Skeletal muscle tissue (tissue), 4 donors: ENCODE results near the gene PRAMEF9. TPM values are rescaled to one million over a fixed set of nuclear protein-coding genes. Genes with fewer than 3 reads are reported as not detected.
"Not testable (repeated sequence)": the region's sequence is repeated elsewhere in the genome, so short reads cannot be mapped to it uniquely, and the experiment has no call there.

Experiments used
- H3K27ac ChIP-seq: one replicate; pipeline ENCODE4 v1.7.0; 2013; ENCODE audit warnings: mild to moderate bottlenecking, low read depth, low read length, inconsistent platforms
- H3K27me3 ChIP-seq, 3 donors: one replicate each; pipeline ENCODE4 v1.7.0; 2013; ENCODE audit warnings: low read length in 3 of 3; ENCODE audit not compliant: control insufficient read depth in 3 of 3, insufficient read depth in 3 of 3
- H3K36me3 ChIP-seq, 3 donors: one replicate each; pipeline ENCODE4 v1.7.0; 2013; ENCODE audit warnings: low read length in 3 of 3; ENCODE audit not compliant: control insufficient read depth in 3 of 3, insufficient read depth in 3 of 3
- H3K4me1 ChIP-seq, 3 donors: one replicate each; pipeline ENCODE4 v1.7.0; 2013; ENCODE audit warnings: low read length in 3 of 3, mild to moderate bottlenecking in 3 of 3; ENCODE audit not compliant: control insufficient read depth in 3 of 3, insufficient read depth in 3 of 3
- H3K4me3 ChIP-seq, 3 donors: one replicate each; pipeline ENCODE4 v1.7.0; 2013; ENCODE audit warnings: low read length in 3 of 3
- H3K9ac ChIP-seq, 3 donors: one replicate each; pipeline ENCODE4 v1.7.0; 2013; ENCODE audit warnings: low read length in 3 of 3, mild to moderate bottlenecking in 3 of 3, moderate library complexity in 2 of 3, low read depth in 1 of 3
- H3K9me3 ChIP-seq, 3 donors: one replicate each; pipeline ENCODE4 v1.7.0; 2013; ENCODE audit warnings: low read length in 3 of 3; ENCODE audit not compliant: control insufficient read depth in 3 of 3
- total RNA-seq: library from RNA; depleted of rRNA; stranded (reverse); fragments of >200 nt; gene quantifications from one replicate; pipeline ENCODE4 v1.2.3, GENCODE V29; 2014
- donor health status: Osteomylitis.

PRAMEF9 gene
- not detected for total RNA-seq

DNA sequence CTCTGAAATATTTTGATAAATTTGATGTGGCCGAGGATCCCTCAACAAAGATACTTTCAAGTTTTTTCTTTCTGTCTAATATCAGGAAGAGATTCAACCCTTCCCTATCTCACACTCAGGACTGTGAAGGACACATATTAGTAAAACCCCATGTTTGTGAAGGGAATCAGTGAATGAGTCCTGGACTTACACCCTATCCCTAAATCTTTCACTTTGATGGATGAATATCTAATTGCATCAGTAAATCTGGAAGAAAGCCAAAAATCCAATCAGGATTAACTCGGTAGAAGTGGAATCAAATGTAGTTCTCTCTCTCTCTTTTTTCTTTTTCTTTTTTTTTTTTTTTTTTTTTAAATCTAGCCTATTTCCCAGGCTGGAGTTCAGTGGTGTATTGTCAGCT, at the start of gene PRAMEF9:
Gene PRAMEF9, plus strand, starts transcription at position 301 of the 400 bp plus-strand sequence. CDS start 3,433 bp downstream, outside the sequence.
- not testable (repeated sequence) for H3K36me3 ChIP-seq, H3K9me3 ChIP-seq, H3K4me1 ChIP-seq, H3K27me3 ChIP-seq, H3K27ac ChIP-seq, H3K9ac ChIP-seq, H3K4me3 ChIP-seq

- not testable (repeated sequence) for H3K27me3 ChIP-seq, H3K4me3 ChIP-seq, H3K27ac ChIP-seq, H3K9me3 ChIP-seq, H3K9ac ChIP-seq, H3K4me1 ChIP-seq, H3K36me3 ChIP-seq
Measured at GRCh38 chr1:13155909-13156308, 15.7 kb upstream of the PRAMEF9 start, which contains the start of gene PRAMEF26. Gene PRAMEF26, minus strand, starts transcription at chr1:13156009. Its CDS starts 2,914 bp downstream, at chr1:13153095.

DNA sequence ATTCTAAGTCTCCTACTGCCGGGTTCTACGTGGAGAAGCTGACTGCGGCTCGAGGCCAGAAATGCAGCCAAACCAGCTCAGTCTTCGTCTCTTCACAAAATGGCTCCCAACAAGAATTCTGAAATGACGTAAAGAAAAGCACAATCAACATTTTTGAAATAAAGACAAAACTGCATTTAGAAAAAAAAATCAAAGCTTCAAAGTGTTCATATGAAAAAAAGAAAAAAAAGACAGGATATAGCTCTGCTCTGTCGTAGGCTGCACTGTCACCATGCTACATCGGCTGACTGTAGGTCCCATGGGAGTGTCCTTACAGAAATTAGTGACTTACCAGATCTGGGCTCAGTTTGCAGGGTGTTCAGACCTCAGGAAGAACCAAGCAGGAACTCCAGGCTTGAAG, 6.1 kb upstream of the PRAMEF9 start, which contains the start of gene HNRNPCL4:
Gene HNRNPCL4, minus strand, starts transcription at position 101 of the 400 bp plus-strand sequence. CDS start 164 bp downstream, outside the sequence.
- H3K27me3 ChIP-seq, H3K4me1 ChIP-seq: not testable (repeated sequence)

DNA sequence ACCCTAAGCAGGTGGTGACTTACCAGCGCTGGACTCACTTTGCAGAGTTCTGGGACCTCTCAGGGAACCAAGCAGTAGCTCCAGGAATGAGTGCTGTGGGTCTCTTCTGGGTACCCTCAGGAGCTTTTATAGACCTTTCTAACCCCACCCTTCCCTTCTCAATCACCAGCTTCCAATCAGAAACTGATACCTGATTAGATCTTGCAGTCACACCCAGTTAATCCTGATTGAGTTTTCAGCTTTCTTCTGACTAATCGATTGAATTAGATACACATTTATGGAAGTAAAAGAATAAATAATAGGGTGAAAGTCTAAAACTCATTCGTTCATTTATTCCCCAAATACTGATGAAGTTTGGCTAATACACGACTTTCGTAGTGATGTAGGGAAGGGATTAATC, 29.7 kb downstream of the PRAMEF9 start, which contains the start of gene PRAMEF13:
Gene PRAMEF13, minus strand, starts transcription at position 101 of the 400 bp plus-strand sequence. CDS start 1,820 bp downstream, outside the sequence.
- H3K4me3 ChIP-seq, H3K27me3 ChIP-seq, H3K27ac ChIP-seq: not testable (repeated sequence)

More for the DNA sequence above, 6.1 kb upstream of the PRAMEF9 start, which contains the start of gene HNRNPCL4:
- H3K27ac ChIP-seq, H3K9ac ChIP-seq, H3K36me3 ChIP-seq, H3K4me3 ChIP-seq, H3K9me3 ChIP-seq: not testable (repeated sequence)

DNA sequence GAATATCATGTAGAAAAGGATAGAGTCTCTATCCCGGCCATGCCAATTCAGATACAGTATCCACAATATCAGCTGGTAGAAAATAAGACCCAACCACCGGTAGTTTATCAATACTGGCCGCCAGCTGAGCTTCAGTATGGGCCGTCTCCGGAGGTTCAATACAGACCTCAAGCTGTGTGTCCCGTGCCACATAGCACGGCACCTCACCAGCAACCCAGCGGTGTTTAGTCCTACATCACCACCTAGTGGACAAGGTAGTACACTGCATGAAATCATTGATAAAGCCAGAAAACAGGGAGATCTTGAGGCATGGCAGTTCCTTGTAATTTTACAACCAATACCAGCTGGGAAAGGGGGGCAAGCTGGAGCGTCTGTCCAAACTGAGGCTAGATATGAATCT, 37.1 kb downstream of the PRAMEF9 start:
- not testable (repeated sequence) for H3K36me3 ChIP-seq, H3K9ac ChIP-seq, H3K4me3 ChIP-seq, H3K9me3 ChIP-seq, H3K4me1 ChIP-seq, H3K27me3 ChIP-seq, H3K27ac ChIP-seq

More for the DNA sequence above, 29.7 kb downstream of the PRAMEF9 start, which contains the start of gene PRAMEF13:
- H3K36me3 ChIP-seq, H3K9me3 ChIP-seq, H3K9ac ChIP-seq, H3K4me1 ChIP-seq: not testable (repeated sequence)

DNA sequence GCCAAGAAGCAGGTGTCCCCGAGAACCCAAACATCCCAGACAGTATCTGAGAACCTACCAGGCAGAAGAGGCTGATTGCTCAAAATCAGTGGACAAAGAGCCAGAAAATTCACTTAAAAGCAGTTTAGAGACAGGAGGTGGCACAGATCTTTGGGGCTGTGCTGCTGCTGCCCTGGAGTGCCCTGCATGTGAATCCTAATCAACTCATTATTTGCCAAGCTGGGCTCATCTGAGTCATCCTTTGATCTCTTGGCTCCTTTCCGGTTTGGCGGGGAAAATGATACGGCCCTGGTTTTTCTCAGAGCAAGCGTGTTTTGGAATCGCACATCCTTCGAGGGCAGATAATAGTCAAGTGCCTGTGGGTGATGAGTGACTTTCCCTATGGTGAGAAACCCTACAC, 45.0 kb downstream of the PRAMEF9 start:
- H3K4me3 ChIP-seq, H3K36me3 ChIP-seq, H3K27me3 ChIP-seq, H3K9me3 ChIP-seq, H3K9ac ChIP-seq, H3K27ac ChIP-seq, H3K4me1 ChIP-seq: not testable (repeated sequence)

DNA sequence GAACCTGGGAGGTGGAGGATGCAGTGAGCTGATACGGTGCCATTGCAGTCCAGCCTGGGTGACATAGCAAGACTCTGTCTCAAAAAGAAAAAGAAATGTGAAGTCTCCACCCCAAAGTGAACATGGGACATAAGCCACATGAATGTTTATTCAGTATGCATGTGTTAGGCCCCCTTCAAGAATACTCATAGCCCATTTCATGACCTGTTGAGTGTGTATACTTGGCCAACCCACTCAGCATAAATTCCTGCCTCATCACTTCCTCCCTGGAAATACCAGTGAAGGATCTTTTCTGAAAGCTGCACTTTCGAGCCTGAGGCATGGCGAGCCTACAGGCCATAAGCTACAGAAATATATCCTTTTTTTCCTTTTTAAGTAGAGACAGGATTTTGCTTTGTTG, 47.6 kb downstream of the PRAMEF9 start:
- not testable (repeated sequence) for H3K36me3 ChIP-seq, H3K27me3 ChIP-seq, H3K4me1 ChIP-seq, H3K27ac ChIP-seq, H3K9me3 ChIP-seq, H3K9ac ChIP-seq, H3K4me3 ChIP-seq

GRCh38 chr1:13222788-13223187, 51.1 kb downstream of the PRAMEF9 start:
- not testable (repeated sequence) for H3K9ac ChIP-seq, H3K27ac ChIP-seq, H3K9me3 ChIP-seq, H3K36me3 ChIP-seq, H3K27me3 ChIP-seq, H3K4me1 ChIP-seq, H3K4me3 ChIP-seq

DNA sequence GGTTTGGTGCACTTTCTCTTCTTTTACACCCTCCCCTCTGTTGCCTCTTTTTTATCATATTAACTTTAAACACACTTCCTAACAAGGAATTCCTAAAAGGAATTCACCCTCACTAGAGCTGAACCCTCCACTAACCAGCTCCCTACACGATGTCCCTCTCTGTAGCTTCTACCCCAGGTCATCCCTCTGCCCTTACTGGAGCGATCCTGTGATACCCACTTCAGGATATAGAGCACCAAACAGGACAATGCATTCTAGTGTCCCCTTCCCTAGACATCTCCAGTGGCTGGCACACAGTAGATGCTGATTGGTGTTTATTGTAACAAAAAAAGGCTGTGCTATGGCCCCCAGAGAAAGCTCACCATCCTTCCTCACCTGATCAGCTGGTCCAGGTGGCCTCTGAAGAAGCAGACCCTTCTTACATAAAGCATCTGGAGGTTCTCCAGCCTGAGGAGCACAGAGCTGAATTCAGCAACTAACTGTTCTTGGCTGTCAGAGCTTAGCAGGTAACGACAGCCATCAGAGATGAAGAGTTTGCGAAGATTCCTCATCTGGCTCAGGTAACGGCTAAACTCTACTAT, 52.9 kb downstream of the PRAMEF9 start:
- Histone ChIP-seq H3K4me1 (no peaks in the 10 kb centered on the region), H3K4me3 (no peak overlapping the region), H3K36me3 (no peaks in the 10 kb centered on the region), H3K27me3 (peaks cover 0 to 7% (median 5%) of the 10 kb centered on the region in 3 donors), H3K9me3 (no peaks in the 10 kb centered on the region), H3K9ac (no peak overlapping the region), H3K27ac (no peak overlapping the region)

GRCh38 chr1:13225675-13226204, 54.1 kb downstream of the PRAMEF9 start, which contains the start of gene PRAMEF18:
Gene PRAMEF18, minus strand, starts transcription at chr1:13226154. Its CDS starts 48 bp downstream, at chr1:13226106.
- H3K4me1 ChIP-seq, H3K27me3 ChIP-seq, H3K36me3 ChIP-seq, H3K4me3 ChIP-seq, H3K9me3 ChIP-seq, H3K27ac ChIP-seq, H3K9ac ChIP-seq: not testable (repeated sequence)
